Natural killer cell treated with Interleukin-12 subunit alpha and Interleukin-12 subunit beta and Interleukin-15 and Interleukin-18, amount 100 ng/mL, for 72 hours (primary cell): ENCODE measurements around the gene ZFY. TPM values are rescaled to one million over a fixed set of nuclear protein-coding genes. Genes with fewer than 3 reads are reported as not detected.
"Not testable (repeated sequence)": the region's sequence is repeated elsewhere in the genome, so short reads cannot be mapped to it uniquely, and the experiment has no call there.

ENCODE experiments used
- ATAC-seq, 2 donors: fragments of 150-1000 bp; cut with Tn5 transposase in 1 of 2; sonication (Bioruptor Pico), chemical (Tn5 transposase) in 1 of 2; 2 replicates each; pipeline ENCODE4 v1.10.0; 2021
- DNase-seq: peaks from one replicate; pipeline ENCODE4 v3.0.0; 2022; ENCODE audit warnings: low spot score
- H3K27ac Mint-ChIP-seq, 2 donors: 1 replicate in 1 of 2; 2 replicates in 1 of 2; pipeline ENCODE4 v1.8.0; 2022; ENCODE audit warnings: mixed read lengths in 2 of 2, mild to moderate bottlenecking in 1 of 2, moderate library complexity in 1 of 2
- H3K27me3 Mint-ChIP-seq, 2 donors: 1 replicate in 1 of 2; 2 replicates in 1 of 2; pipeline ENCODE4 v1.8.0; 2022; ENCODE audit warnings: mixed read lengths in 2 of 2
- H3K36me3 Mint-ChIP-seq: one replicate; pipeline ENCODE4 v1.8.0; 2022; ENCODE audit warnings: mixed read lengths
- H3K4me1 Mint-ChIP-seq, 2 donors: 1 replicate in 1 of 2; 2 replicates in 1 of 2; pipeline ENCODE4 v1.8.0; 2022; ENCODE audit warnings: low read depth in 2 of 2, mixed read lengths in 2 of 2, mild to moderate bottlenecking in 1 of 2
- H3K4me3 Mint-ChIP-seq: one replicate; pipeline ENCODE4 v1.8.0; 2022; ENCODE audit warnings: mixed read lengths
- H3K9me3 Mint-ChIP-seq: 2 replicates; pipeline ENCODE4 v1.8.0; 2022; ENCODE audit warnings: mixed read lengths
- total RNA-seq, 2 donors: library from RNA; stranded (reverse); gene quantifications; one replicate each; pipeline ENCODE4 v1.2.3, GENCODE V29; 2022

Gene ZFY
- total RNA-seq, 2 donors from 2014 or later, result 21.4 TPM; not detected in 1

DNA sequence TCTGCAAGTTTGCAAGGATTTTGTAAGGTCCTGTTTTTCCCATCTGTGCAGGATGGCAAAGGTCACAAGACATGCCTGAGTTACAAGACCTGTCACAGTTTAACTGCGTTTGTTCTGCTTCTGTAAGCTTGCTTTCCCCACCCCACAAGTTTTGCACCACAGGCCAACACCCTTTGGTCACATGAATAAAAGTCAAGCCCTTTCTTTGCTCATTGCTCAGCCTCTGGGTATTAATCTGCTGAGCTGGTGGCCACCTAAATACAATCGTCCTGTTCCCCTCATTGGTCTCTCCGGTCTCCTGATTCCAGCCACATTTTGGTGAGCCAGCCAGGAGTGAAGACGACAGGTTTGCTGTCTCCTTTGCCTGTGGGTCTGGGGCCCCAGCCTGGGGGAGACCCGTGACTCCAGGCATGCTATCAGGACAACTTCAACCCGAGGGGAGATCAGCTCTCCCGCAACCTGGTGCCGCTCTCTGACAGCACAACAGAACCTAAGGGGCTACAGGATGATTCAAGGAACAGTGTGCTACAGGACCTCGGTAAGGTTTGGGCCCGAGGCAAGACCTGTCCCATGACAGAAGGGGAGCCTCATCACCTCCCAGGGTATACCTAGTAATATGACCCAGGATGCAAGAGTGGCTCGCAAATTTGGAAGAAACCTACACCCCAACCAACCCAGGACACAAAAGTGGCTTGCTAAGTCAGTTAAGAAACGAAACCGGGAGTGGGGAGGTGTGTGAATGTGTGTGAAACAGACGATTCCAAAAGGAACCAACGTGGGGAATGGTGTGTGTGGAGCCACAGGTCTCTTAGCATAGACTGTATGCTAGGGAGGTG lies 67.7 kb downstream of the ZFY start:
- Mint-ChIP-seq H3K27me3 (no peaks in the 10 kb centered on the region), H3K9me3 (no peaks in the 10 kb centered on the region), H3K4me3 (peak overlapping the region; percentile 95), H3K36me3 (no peaks in the 10 kb centered on the region), H3K27ac (peak overlapping the region; percentile 19 to 94), H3K4me1 (peaks cover 0 to 46% of the 10 kb centered on the region in 2 donors)
- DNase-seq (no peak), ATAC-seq (peak in 1 of 2 donors; percentile 61)

DNA sequence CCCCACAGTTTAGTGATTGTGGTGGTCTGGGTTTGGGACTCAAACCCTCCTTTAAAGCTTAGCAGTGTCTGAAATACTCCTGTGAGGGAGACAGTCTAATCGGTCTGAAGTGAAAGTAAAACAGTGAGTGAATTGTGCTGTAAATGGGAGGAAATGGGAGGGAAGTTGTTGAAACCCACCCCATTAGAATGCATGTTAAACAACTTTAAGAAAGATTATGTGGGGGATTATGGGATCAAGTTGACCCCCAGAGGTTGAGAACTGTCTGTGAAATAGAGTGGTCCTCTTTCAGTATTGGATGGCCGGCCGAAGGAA lies 68.3 kb downstream of the ZFY start:
- Mint-ChIP-seq H3K9me3 (no peaks in the 10 kb centered on the region), H3K27ac (peak overlapping the region; percentile 19 to 94), H3K4me1 (peaks cover 0 to 49% of the 10 kb centered on the region in 2 donors), H3K27me3 (no peaks in the 10 kb centered on the region), H3K36me3 (no peaks in the 10 kb centered on the region), H3K4me3 (peak overlapping the region; percentile 95)
- ATAC-seq (peak in 1 of 2 donors; percentile 68), DNase-seq (no peak)

- ATAC-seq (peak in 1 of 2 donors; percentile 80), DNase-seq (no peak)
- Mint-ChIP-seq H3K36me3 (no peaks in the 10 kb centered on the region), H3K27me3 (no peaks in the 10 kb centered on the region), H3K4me1 (peaks cover 0 to 49% of the 10 kb centered on the region in 2 donors), H3K27ac (peak overlapping the region; percentile 19 to 94), H3K9me3 (no peaks in the 10 kb centered on the region), H3K4me3 (peak overlapping the region; percentile 95)
These were observed 68.7 kb downstream of the ZFY start for GRCh38 chrY:3003846-3004245.

DNA sequence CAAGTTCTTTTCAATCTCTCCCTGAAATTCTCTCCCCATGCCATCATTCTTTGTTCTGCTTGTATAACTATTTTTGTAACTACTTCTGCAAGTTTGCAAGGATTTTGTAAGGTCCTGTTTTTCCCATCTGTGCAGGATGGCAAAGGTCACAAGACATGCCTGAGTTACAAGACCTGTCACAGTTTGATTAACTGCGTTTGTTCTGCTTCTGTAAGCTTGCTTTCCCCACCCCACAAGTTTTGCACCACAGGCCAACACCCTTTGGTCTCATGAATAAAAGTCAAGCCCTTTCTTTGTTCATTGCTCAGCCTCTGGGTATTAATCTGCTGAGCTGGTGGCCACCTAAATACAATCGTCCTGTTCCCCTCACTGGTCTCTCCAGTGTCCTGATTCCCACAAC lies 70.8 kb downstream of the ZFY start:
- not testable (repeated sequence) for H3K27me3 Mint-ChIP-seq, ATAC-seq, H3K9me3 Mint-ChIP-seq, H3K27ac Mint-ChIP-seq, H3K36me3 Mint-ChIP-seq, DNase-seq
- peak overlapping the region; percentile 6 for H3K4me3 Mint-ChIP-seq
- peaks cover 0 to 49% of the 10 kb centered on the region in 2 donors for H3K4me1 Mint-ChIP-seq

- no peaks in the 10 kb centered on the region for H3K36me3 Mint-ChIP-seq
- no peaks in the 10 kb centered on the region for H3K9me3 Mint-ChIP-seq
- H3K4me3 Mint-ChIP-seq, result no peak overlapping the region
- no peak for ATAC-seq
- H3K27me3 Mint-ChIP-seq, result no peaks in the 10 kb centered on the region
- no peak for DNase-seq
- no peak overlapping the region for H3K27ac Mint-ChIP-seq
- peaks cover 0 to 38% of the 10 kb centered on the region in 2 donors for H3K4me1 Mint-ChIP-seq
These were observed 72.8 kb downstream of the ZFY start for GRCh38 chrY:3007967-3008366.

DNA sequence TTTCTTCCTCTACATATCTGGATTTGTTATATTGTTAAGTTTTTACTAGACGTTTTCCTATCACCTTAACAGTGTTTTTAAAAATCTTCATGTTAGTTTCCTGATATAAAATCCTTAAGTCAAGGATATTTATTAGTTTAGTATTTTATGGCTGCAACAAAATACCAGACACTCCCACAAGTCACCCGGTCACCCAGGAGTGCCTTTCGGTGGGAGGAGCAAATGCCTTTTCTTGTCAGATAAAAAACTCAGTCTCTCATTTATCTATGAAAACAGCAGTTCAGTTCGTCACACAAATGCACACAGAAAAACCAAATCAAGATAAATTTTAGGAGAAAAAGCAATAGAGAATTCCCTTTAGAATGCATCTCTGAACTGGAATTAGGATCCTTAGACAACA lies 77.0 kb downstream of the ZFY start:
- no peak overlapping the region for H3K27ac Mint-ChIP-seq
- H3K4me1 Mint-ChIP-seq, result peaks cover 0 to 24% of the 10 kb centered on the region in 2 donors
- no peaks in the 10 kb centered on the region for H3K27me3 Mint-ChIP-seq
- no peaks in the 10 kb centered on the region for H3K9me3 Mint-ChIP-seq
- no peak for ATAC-seq
- no peak for DNase-seq
- no peaks in the 10 kb centered on the region for H3K36me3 Mint-ChIP-seq
- H3K4me3 Mint-ChIP-seq, result no peak overlapping the region

DNA sequence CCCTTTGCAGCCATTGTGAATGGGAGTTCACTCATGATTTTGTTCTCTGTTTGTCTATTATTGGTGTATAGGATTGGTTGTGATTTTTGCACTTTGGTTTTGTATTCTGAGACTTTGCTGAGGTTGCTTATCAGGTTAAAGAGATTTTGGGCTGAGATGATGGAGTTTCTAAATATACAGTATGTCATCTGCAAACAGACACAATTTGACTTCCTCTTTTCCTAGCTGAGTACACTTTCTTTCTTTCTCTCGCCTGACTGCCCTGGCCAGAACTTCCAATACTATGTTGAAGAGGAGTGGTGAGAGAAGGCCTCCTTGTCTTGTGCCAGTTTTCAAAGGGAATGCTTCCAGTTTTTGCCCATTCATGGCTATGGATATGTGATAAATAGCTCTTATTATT lies 81.4 kb downstream of the ZFY start:
- Mint-ChIP-seq H3K27ac (no peak overlapping the region), H3K9me3 (no peaks in the 10 kb centered on the region), H3K27me3 (no peaks in the 10 kb centered on the region), H3K4me1 (peaks cover 0 to 32% of the 10 kb centered on the region in 2 donors), H3K4me3 (no peak overlapping the region), H3K36me3 (no peaks in the 10 kb centered on the region)
- DNase-seq, result no peak
- ATAC-seq, result no peak

GRCh38 chrY:3018546-3018945 lies 83.4 kb downstream of the ZFY start:
- H3K27ac Mint-ChIP-seq, result no peak overlapping the region
- H3K4me3 Mint-ChIP-seq, result no peak overlapping the region
- no peaks in the 10 kb centered on the region for H3K27me3 Mint-ChIP-seq
- no peak for DNase-seq
- peaks cover 0 to 34% of the 10 kb centered on the region in 2 donors for H3K4me1 Mint-ChIP-seq
- no peaks in the 10 kb centered on the region for H3K9me3 Mint-ChIP-seq
- ATAC-seq, result no peak
- H3K36me3 Mint-ChIP-seq, result no peaks in the 10 kb centered on the region

GRCh38 chrY:3019584-3019983 lies 84.4 kb downstream of the ZFY start:
- Mint-ChIP-seq H3K4me1 (peaks cover 0 to 40% of the 10 kb centered on the region in 2 donors), H3K4me3 (no peak overlapping the region), H3K27ac (no peak overlapping the region), H3K36me3 (no peaks in the 10 kb centered on the region), H3K9me3 (no peaks in the 10 kb centered on the region), H3K27me3 (no peaks in the 10 kb centered on the region)
- DNase-seq (no peak), ATAC-seq (no peak)

DNA sequence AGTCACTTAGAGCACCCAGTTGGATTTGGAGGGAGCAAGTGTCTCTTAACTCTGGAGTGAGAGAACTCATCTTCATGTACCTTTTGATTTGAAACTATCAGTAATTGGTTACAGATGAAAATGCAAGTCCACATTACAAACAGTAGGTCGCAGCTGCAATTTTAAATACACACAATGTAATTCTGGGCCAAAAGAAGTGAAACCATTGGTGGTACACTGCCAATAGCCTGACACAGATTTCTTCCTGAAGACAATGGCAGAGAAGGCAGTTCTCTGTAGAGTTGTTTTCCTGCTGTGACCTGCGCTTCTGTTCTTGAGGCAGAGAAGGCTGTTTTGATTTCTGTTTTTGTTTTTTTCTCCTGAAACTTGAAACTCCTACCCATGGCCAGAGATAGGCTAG lies 86.0 kb downstream of the ZFY start:
- Mint-ChIP-seq H3K27ac (no peak overlapping the region), H3K4me1 (peaks cover 0 to 48% of the 10 kb centered on the region in 2 donors), H3K27me3 (no peaks in the 10 kb centered on the region), H3K9me3 (no peaks in the 10 kb centered on the region), H3K4me3 (no peak overlapping the region), H3K36me3 (no peaks in the 10 kb centered on the region)
- DNase-seq (no peak), ATAC-seq (no peak)

DNA sequence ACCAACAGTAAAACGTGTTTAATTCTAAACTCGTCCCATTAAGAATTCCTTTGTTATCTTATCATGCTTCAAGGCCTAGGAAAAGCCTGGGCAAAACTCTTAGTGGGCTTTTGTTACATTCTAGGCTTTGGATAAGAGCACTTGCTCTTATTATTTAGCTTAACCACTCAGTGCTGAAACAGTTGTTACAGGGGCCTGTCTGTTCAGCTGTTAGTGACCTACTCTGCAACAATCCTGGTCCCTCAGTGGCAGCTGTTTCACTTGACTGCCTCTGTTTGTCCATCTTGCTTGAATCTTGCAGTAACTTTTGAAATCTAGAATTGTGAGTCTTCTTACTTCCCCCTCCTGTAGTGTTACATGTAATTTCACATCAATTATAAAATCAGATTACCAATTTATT lies 88.4 kb downstream of the ZFY start:
- no peak for ATAC-seq
- no peaks in the 10 kb centered on the region for H3K27me3 Mint-ChIP-seq
- no peak overlapping the region for H3K4me3 Mint-ChIP-seq
- no peak for DNase-seq
- peak overlapping the region in 1 of 2 donors; percentile 17 for H3K27ac Mint-ChIP-seq
- H3K9me3 Mint-ChIP-seq, result no peaks in the 10 kb centered on the region
- peaks cover 0 to 35% of the 10 kb centered on the region in 2 donors for H3K4me1 Mint-ChIP-seq
- H3K36me3 Mint-ChIP-seq, result no peaks in the 10 kb centered on the region

GRCh38 chrY:3025357-3025756 lies 90.2 kb downstream of the ZFY start:
- Mint-ChIP-seq H3K27me3 (no peaks in the 10 kb centered on the region), H3K4me3 (peak overlapping the region; percentile 13), H3K27ac (no peak overlapping the region), H3K4me1 (peaks cover 0 to 48% of the 10 kb centered on the region in 2 donors), H3K9me3 (no peaks in the 10 kb centered on the region), H3K36me3 (no peaks in the 10 kb centered on the region)
- ATAC-seq (no peak), DNase-seq (no peak)
